Activated naive CD4-positive, alpha-beta T cell treated with anti-CD3 and anti-CD28 coated beads, Interleukin-2, amount 50 U/mL, for 72 hours (primary cell): ENCODE measurements around the gene PKP4. TPM values are rescaled to one million over a fixed set of nuclear protein-coding genes. Genes with fewer than 3 reads are reported as not detected.

Source experiments
- total RNA-seq, 2 donors: library from RNA; stranded (reverse); gene quantifications; one replicate each; pipeline ENCODE4 v1.2.3, GENCODE V29; 2022

The PKP4 gene
- total RNA-seq, 2 donors from 2014 or later: 36.3 to 44.8 TPM

Other genes starting within 250 kb of the PKP4 start
- under 1 TPM in 1 of 2 donors, not detected in 1; 0.08 TPM for gene CCDC148, start 199 bp upstream of the PKP4 start, total RNA-seq